K562 (cell line): Measurements from ENCODE around the gene CCDC28B. TPM values are rescaled to one million over a fixed set of nuclear protein-coding genes. Genes with fewer than 3 reads are reported as not detected.
A peak's percentile ranks its signal among the peaks of the same experiment; 100 is the strongest.

ENCODE experiments used
- ATF3 ChIP-seq, 2 experiments: fragments of 450-650 bp in 1 of 2; sonication (generic) in 1 of 2; formaldehyde crosslinking in 1 of 2; IDR thresholded peaks in 1 of 2; conservative IDR thresholded peaks in 1 of 2; 2 replicates each; pipeline versions ENCODE4 v1.6.1 to v1.8.1; 2016 to 2023; ENCODE audit warnings: mild to moderate bottlenecking in 2 of 2, moderate library complexity in 2 of 2, inconsistent platforms in 1 of 2, missing genetic modification reagents in 1 of 2
- CCAR2 ChIP-seq: fragments of 200-400 bp; formaldehyde crosslinking; IDR thresholded peaks from 2 replicates; pipeline ENCODE4 v1.6.1; 2017; ENCODE audit warnings: mild to moderate bottlenecking, low read depth, low read length
- CTCF ChIP-seq, 3 experiments: IDR thresholded peaks in 2 of 3; conservative IDR thresholded peaks in 1 of 3; 2 replicates each; pipeline ENCODE4 v1.5.1; 2011 to 2012; ENCODE audit warnings: low read length in 3 of 3, mild to moderate bottlenecking in 3 of 3, control low read depth in 2 of 3, improper control_type of control experiment in 1 of 3, inconsistent platforms in 1 of 3, low read depth in 1 of 3, mixed read lengths in 1 of 3, moderate library complexity in 1 of 3; ENCODE audit not compliant: insufficient read depth in 2 of 3
- HBP1 ChIP-seq: fragments of 450-650 bp; formaldehyde crosslinking; IDR thresholded peaks from 2 replicates; pipeline ENCODE4 v1.4.0; 2022; ENCODE audit warnings: missing genetic modification characterization
- HMG20A ChIP-seq: fragments of 450-650 bp; formaldehyde crosslinking; conservative IDR thresholded peaks from 2 replicates; pipeline ENCODE4 v1.4.0; 2020; ENCODE audit warnings: mild to moderate bottlenecking, mixed read lengths
- NFATC3 ChIP-seq: fragments of 450-650 bp; IDR thresholded peaks from 2 replicates; pipeline ENCODE4 v1.6.1; 2017; ENCODE audit warnings: mild to moderate bottlenecking
- RCOR1 ChIP-seq, 2 experiments: IDR thresholded peaks; 2 replicates each; pipeline ENCODE4 v1.6.1; 2012; ENCODE audit warnings: low read depth in 2 of 2, low read length in 2 of 2, borderline replicate concordance in 1 of 2, improper control_type of control experiment in 1 of 2
- RERE ChIP-seq: sonication (generic); formaldehyde crosslinking; IDR thresholded peaks from 2 replicates; pipeline ENCODE4 v1.8.0; 2023; ENCODE audit warnings: missing genetic modification reagents, mild to moderate bottlenecking, borderline replicate concordance
- SMC3 ChIP-seq: conservative IDR thresholded peaks from 2 replicates; pipeline ENCODE4 v1.6.1; 2011; ENCODE audit warnings: low read depth, low read length, improper control_type of control experiment; ENCODE audit not compliant: insufficient read depth
- SREBF1 ChIP-seq: fragments of 150-350 bp; IDR thresholded peaks from 2 replicates; pipeline ENCODE4 v1.6.1; 2014; ENCODE audit warnings: antibody characterized with exemption, low read depth, low read length, borderline replicate concordance
- SRSF1 ChIP-seq: fragments of 200-400 bp; formaldehyde crosslinking; IDR thresholded peaks from 2 replicates; pipeline ENCODE4 v1.6.1; 2017; ENCODE audit warnings: mild to moderate bottlenecking, low read depth, low read length, moderate library complexity
- TBP ChIP-seq: optimal IDR thresholded peaks from 2 replicates; pipeline ENCODE3; 2011; ENCODE audit warnings: low read depth, low read length, improper control_type of control experiment
- XRCC4 ChIP-seq: IDR thresholded peaks from one replicate; pipeline ENCODE4 v1.6.1; 2011; ENCODE audit not compliant: insufficient read depth, insufficient read length; ENCODE audit errors: extremely low read depth
- ZFX ChIP-seq: sonication (generic); formaldehyde crosslinking; IDR thresholded peaks from 2 replicates; pipeline ENCODE4 v1.8.0; 2022; ENCODE audit warnings: mild to moderate bottlenecking, missing genetic modification reagents, moderate library complexity
- ZKSCAN1 ChIP-seq: fragments of 150-350 bp; IDR thresholded peaks from 2 replicates; pipeline ENCODE4 v1.6.1; 2016; ENCODE audit warnings: low read depth, low read length
- polyA plus RNA-seq, 8 experiments: library from polyadenylated mRNA; depleted of rRNA in 4 of 8; stranded (reverse) in 5 of 8; unstranded in 3 of 8; fragments of >200 nt; fragmentation: Nextera tagmentation in 2 of 8; fragmentation: Illumina TruSeq in 1 of 8; extraction: Ambion mirVana in 2 of 8; extraction: Trizol in 1 of 8; gene quantifications; 2 replicates each; pipeline versions ENCODE4 v1.2.1 to v1.2.3, GENCODE V29; 2011 to 2014; ENCODE audit warnings: inconsistent platforms in 1 of 8, missing spikeins in 1 of 8
- total RNA-seq, 7 experiments: library from RNA; depleted of rRNA in 6 of 7; stranded (reverse); fragments of >200 nt in 6 of 7; fragmentation: Illumina TruSeq in 2 of 7; extraction: Trizol in 2 of 7; gene quantifications; 2 replicates each; pipeline versions ENCODE4 v1.2.1 to v1.2.3, GENCODE V29; 2011 to 2021; ENCODE audit warnings: low replicate concordance in 1 of 7

Gene CCDC28B
- total and polyA plus RNA-seq, 9 of the 15 experiments (the other 6 are each of a cell fraction or from before 2014, with no cell fraction given) = 5.7 to 54.5 (median 31.7) TPM

- TF ChIP-seq ZFX (CRISPR knock-in tag) (peak; percentile 44), HBP1 (CRISPR knock-in tag) (no peak), SREBF1 (no peak), HMG20A (no peak), CTCF (IDR thresholded peaks at IDR 0.05 in 2 of 3, conservative IDR thresholded peaks at IDR 0.05 in 1 of 3; ENCODE audit: insufficient read depth in 2 of 3, low read depth in 1 of 3, low read length in 3 of 3) (peak; percentile 93 to 96 (median 96)), ATF3 (IDR thresholded peaks at IDR 0.05) (no peak), ATF3 (CRISPR knock-in tag; conservative IDR thresholded peaks at IDR 0.05) (0 out of 2 replicates have a peak, but pooled peaks have one; percentile 18), RERE (no peak), TBP (peak; percentile 25), RCOR1 (IDR thresholded peaks at IDR 0.05; ENCODE audit: borderline replicate concordance in 1 of 2, low read depth in 2 of 2, low read length in 2 of 2) (0 out of 4 replicates have a peak, but pooled peaks of 1 of the 2 experiments have one; percentile 46), NFATC3 (no peak), ZKSCAN1 (0 out of 2 replicates have a peak, but pooled peaks have one; percentile 30), SRSF1 (no peak), SMC3 (peak; percentile 90), CCAR2 (no peak), XRCC4 (no peak)
Measured at GRCh38 chr1:32215629-32216480, 15.5 kb downstream of the CCDC28B start (continued).
